Globus pallidus (tissue), 1 donor: ENCODE results near the gene DOC2A.

ENCODE experiments used
- DNase-seq: peaks from one replicate; pipeline ENCODE4 v3.0.0-alpha.2; 2015; ENCODE audit warnings: low spot score

Gene DOC2A

GRCh38 chr16:30005341-30006094, 5.3 kb downstream of the DOC2A start:
- DNase-seq = peak; percentile 11

GRCh38 chr16:30004811-30005242, 6.0 kb downstream of the DOC2A start:
- no peak for DNase-seq

- DNase-seq = no peak
Measured at GRCh38 chr16:30004424-30004776, 6.4 kb downstream of the DOC2A start.

DNA sequence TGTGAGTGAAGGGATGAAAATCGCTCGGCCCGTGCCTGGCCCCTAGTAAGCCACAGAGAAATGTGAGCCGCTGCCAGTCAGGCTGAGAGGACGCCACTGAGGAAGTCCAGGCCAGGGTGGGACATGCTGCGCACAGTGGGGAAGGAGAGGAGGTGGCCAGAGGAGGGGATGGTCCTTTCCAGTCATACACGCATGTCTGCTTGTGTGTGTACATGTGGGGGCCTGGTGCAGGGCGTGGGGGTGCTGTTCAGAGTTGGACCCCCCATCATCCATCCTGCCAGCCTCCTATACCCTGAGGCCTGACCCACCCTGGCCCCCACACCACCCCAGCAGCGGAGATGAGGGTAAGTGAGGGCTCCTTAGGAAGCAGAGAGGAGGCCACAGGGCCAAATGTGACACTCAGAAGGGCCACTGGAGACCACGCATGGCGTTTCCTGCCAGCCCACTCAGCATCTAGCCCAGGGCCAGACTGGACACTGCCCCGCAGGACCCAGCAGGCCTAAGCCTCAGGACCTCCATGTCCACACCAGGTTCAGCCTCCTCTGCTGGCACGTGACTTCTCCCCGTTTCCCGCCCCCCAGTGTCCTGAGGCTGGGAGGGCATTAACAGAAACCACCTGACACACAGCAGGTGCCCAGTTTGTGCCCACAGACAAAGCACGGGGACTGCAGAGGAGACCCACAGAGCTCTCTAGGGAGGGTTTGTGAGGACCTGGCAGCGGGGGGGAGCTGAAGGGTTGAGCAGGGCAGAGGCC, 7.0 kb downstream of the DOC2A start:
- DNase-seq = no peak

DNA sequence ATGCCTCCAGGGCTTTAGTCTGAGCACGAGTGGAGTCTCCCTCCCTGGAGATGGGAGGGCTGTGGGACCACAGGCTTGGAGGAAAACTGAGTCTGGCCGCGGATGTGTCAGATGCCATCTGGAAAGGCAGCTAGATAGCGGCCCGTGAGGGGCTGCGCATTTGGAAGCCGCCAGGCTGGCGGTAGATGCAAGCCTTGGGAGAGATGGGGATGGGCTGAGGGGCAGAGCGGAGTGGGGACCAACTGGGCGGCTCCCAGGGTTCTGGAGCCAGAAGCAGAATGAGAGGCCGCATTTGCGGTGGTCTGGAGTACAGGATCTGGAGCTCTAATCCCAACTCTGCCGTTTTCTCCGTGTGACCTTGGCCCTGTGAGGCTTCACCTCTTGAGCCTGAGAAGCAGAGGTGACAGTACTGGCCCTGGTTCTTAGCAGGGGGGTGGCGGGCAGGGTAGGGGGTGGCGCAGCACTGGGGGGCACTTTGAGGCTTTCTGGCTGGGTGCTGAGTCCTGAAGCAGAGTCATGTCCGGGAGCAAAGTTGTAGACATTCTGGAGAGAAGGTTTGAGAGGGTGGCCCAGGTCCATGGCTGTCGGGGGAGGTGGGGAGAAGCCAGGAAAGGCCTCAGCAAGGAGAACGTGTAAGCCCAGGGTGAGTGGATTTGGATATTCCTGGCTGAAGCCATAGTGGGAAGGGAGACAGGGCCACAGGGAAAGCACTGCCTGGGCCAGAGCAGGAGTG, 8.0 kb downstream of the DOC2A start:
- DNase-seq = no peak

- no peak for DNase-seq
Measured at GRCh38 chr16:30000735-30001631, 9.8 kb downstream of the DOC2A start.

DNA sequence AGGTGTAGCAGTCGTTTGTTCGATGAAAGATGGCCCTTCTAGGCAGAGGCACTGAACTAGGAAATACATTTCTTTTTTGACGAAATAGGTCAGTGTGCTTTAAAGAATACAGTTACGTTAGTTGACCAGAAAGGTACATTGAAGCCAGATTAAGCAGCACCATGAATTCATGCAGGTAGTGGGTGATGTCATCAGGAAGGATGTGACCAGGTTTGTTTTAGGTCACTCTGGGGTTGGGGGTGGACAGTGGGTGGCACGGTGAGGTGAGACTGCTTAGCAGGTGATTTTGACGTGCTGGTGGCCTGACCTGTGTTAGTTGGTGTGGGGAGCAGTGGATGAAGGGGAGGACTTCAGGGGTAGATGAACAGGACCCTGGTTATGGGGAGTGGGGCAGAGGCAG, 11.2 kb downstream of the DOC2A start:
- DNase-seq = no peak

DNA sequence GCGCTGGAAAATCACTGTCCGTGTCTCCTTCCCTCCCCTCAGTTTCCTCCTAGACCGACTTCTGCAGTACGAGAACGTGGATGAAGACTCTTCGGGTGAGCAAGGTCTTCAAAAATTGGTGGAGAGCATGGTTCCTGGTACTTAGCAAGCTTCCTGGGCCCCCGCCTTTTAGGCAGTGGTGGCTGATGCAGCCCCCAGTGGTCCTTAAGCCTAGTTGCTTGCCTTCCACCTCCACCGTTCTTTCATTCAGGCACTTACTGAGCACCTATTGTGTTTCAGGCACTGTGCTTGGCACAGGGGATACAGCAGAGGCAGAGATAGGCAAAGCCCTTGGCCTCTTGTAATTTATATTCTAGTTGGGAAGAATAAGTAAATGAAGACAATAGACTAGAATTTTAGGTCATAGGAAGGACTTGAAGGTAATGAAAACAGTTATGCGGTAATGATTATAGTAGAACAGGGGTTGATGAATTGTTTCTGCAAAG, 14.0 kb downstream of the DOC2A start:
- no peak for DNase-seq

DNA sequence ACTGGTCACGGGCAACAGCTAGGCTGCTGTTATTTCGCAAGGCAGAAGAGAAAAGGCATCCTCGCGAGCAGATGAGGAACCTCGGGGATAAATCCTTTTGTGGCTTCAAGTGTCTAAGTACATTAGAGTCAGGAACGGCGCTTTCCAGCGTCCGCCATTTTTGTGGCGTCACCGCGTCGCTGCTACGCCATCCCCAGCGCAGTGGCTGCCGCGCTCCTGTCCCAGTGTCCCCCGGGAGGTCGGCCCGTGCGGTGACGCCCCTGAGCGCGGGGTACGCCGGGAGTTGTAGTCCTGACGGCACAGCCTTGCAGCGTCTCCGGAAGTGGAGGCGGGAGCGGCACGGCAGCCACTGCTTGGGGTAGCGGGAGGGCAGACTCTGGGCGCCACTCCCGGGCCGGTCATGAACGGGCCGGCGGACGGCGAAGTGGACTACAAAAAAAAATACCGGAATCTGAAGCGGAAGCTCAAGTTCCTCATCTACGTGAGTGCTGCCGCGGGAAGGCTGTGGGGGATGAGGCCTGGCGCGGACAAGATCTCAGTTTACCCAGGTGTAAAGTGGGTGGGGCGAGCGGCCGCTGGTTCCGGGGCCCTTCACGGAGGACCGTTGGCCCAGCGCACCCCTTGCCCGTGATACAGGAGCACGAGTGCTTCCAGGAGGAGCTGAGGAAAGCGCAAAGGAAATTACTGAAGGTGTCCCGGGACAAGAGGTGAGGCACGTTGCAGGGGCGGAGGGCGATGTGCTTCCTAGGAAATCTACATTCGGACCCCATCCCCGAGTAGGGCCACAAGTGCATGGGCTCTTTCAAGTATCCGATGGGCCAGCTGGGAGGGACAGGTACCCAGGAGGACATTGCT, 14.7 kb downstream of the DOC2A start, which contains the start of gene INO80E:
INO80E (plus strand) TSS at position 331 of the 855 bp plus-strand sequence; CDS start at position 401, 70 bp downstream.
- DNase-seq = peak; percentile 98

DNA sequence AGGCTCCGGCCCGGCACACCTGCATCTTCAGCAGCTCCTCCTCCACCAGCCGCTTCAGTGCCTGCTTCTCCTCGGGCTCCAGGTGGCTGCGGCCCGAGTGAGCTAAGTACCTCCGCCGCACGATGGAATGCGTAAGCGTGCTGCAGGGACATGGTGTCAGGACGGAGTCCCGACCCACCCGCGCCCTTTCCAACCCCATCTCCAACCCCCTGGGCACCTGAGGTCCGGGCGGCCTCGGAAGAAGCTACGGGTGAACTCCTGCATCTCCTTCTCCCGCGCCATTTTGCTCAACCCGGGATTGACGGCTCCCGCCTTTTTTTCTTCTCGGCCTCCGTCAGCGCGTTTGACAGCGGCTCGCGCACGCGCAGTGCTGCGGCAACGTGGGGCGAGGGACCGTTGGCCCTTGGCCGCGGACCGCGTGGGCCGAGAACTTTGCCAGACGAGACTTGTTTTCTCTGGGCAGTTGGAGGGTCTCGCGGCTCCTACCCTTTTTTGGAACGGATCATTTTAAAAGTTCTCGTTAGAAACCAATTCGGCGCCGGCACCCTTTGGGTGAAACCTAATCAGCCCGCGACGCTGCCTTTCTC, 15.4 kb downstream of the DOC2A start, which contains the start of gene HIRIP3:
HIRIP3 (minus strand) TSS at position 294 of the 587 bp plus-strand sequence; CDS start at position 282, 12 bp downstream.
- peak; percentile 84 for DNase-seq

DNA sequence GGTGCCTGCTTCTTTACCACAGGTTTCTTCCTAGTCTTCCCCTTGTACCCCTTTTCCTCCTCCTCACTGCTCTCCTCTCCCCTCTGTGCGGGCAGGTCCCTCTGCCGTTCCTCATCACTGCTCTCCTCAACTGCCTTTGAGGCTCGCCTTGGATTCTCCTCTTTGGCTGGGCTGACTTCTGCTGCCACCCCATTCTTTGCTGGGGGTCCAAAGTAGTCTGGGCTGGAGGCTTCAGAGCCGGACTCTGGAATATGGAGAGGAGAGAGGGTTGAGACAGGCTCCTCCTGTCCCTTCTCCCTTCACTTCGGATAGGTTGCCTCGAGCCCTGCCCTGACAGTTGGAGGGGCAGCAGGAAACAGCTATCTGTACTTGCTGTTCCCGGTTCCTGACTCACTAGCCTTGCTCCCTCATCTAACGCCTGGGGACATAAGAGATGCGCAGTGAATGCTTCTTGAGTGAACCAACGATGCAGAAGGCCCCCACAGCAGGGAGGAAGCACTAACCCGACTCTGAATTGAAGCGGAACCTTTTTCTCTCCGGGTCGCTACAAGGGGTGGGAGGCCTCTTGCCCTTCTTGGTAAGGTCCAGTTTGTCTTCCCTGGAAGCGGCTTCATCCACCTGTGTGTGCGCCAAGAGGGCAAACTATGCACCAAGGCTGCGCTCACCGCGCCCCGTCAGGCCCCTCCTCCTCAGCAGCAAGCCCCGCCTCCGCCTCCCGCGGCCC, 16.1 kb downstream of the DOC2A start:
- DNase-seq = no peak

DNA sequence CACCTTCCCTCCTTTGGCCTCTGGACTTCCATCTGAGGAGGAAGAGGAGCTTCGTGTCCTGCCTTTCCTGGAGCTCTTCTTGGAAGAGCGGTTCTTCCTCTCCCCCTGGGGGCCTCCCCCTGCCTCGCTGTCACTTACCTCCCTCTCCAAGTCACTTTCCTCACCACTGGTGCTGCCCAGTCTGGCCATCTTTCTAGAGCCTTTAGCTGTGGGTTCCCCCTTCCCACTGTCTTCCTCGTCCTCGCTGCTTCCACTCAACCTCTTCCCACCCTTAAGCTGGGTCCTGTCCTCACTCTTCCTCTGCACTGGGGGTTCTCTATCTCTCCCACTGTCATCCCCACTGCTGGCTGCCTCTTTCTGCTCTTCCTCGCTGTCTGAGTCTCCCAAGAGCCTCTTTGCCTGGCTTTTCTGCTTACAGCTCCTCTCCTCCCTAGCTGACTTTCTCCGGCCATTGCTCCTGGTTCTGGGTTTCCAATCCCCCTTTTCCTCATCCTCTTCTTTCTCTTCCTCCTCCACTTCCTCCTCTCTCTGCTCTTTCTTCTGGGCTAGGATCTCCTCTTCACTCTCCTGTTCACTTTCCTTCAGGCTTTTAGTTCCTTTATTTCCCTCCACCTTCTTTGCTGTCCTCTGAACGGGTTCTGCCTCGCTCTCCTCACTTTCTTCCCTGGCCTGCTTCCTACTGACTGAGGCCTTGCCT, 16.8 kb downstream of the DOC2A start:
- no peak for DNase-seq

- DNase-seq = no peak
Measured at GRCh38 chr16:29993191-29993902, 17.5 kb downstream of the DOC2A start.

- DNase-seq = no peak
Measured at GRCh38 chr16:29992344-29992967, 18.4 kb downstream of the DOC2A start.

DNA sequence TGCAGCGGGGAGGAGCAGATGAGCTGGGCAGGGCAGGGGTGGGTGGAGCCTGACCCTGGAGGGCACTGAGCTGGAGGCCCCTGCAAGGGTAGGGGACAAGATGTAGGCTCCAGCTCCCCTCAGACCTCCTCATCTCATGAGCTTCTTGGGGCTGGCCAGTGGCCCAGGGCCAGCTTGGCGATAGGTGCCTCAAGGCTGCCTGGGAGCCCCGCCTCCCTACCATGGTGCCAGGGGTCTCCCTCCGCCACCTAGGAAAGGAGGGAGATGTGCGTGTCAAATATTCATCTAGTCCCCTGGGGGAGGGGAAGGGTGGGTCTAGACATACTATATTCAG, 19.3 kb downstream of the DOC2A start:
- DNase-seq = no peak

- DNase-seq = no peak
Measured at GRCh38 chr16:29990883-29991570, 19.8 kb downstream of the DOC2A start.

GRCh38 chr16:29990034-29990433, 20.8 kb downstream of the DOC2A start:
- no peak for DNase-seq
